Measurements from ENCODE around the gene NPS. TPM values are rescaled to one million over a fixed set of nuclear protein-coding genes. Genes with fewer than 3 reads are reported as not detected.

Gene NPS, protein sequence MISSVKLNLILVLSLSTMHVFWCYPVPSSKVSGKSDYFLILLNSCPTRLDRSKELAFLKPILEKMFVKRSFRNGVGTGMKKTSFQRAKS
- total RNA-seq: not detected
- not detected for polyA plus RNA-seq
- total RNA-seq: 0 reads per million in 6 experiments

- Mint-ChIP-seq H3K27ac (no peak within 1 kb of the TSS), H3K27me3 (peaks cover 0 to 16% (median 3%) of the 10 kb centered on the region in 5 donors), H3K9me3 (peaks cover 7 to 36% (median 17%) of the 10 kb centered on the region in 9 donors), H3K4me3 (no peak within 1 kb of the TSS), H3K4me1 (no peaks in the 10 kb centered on the region), H3K36me3 (peaks cover 0 to 6% (median 3%) of the 10 kb centered on the region in 3 donors)
- ATAC-seq (no peak), DNase-seq (no peak)
- POLR2A ChIA-PET: no interaction called here
Observed at GRCh38 chr10:127549009-127549408, at the start of gene NPS. TSS of gene NPS (plus strand) at chr10:127549309. CDS start at chr10:127549369, 60 bp downstream.

DNA sequence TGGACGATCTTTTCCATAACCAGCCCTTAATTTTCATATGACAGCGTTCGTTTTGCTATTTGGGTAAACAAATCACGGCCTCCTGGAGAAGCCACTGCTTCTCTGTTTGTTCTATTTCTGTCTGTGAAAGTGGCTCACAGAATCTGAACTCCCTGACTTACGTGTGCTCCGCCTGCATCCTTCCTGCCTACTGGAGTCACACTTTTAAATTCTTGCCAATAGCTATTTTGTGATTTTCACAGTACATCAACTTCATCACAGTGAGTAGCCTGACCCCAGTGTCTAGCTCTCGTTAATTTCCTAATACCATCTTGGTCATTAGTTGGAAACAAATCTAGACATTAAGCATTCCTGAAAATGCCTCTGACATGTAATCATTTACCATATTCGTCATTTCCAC is 49.0 kb upstream of the NPS start:
- DNase-seq (no peak), ATAC-seq (no peak)
- peaks cover 0 to 28% (median 9%) of the 10 kb centered on the region in 5 donors for H3K27me3 Mint-ChIP-seq
- H3K9me3 Mint-ChIP-seq: peaks cover 0 to 3% (median 0%) of the 10 kb centered on the region in 9 donors
- no peaks in the 10 kb centered on the region for H3K36me3 Mint-ChIP-seq
- no peaks in the 10 kb centered on the region for H3K4me1 Mint-ChIP-seq
- no peak overlapping the region for H3K4me3 Mint-ChIP-seq
- POLR2A ChIA-PET: no interaction called here
- H3K27ac Mint-ChIP-seq: no peak overlapping the region

- H3K27ac Mint-ChIP-seq: no peak overlapping the region
- POLR2A ChIA-PET: no interaction called here
- H3K36me3 Mint-ChIP-seq: no peaks in the 10 kb centered on the region
Observed at GRCh38 chr10:127506094-127506493, 43.0 kb upstream of the NPS start.

DNA sequence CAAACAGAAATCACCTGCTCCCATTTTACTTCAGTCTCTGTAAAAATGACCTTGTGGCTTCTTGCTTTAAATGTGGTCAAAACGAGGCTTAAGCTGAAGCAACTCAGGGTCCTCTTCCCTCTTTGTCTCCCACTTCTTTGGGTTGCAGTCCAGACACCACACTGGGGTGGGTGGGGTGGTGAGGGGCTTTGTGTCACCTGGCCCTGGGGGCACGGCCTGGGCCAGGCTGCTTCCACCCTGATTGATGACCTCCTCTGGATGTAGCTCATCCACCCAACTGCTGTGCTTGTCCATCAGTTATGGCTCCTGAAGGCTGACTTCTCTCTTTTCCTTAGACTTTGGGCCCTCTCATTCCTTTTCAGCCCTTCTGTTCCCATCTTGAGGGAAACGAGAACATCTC is 26.8 kb upstream of the NPS start:
- ATAC-seq: no peak
- POLR2A ChIA-PET: no interaction called here
- Mint-ChIP-seq H3K36me3 (no peaks in the 10 kb centered on the region), H3K4me3 (no peak overlapping the region), H3K4me1 (peaks cover 0 to 2% (median 0%) of the 10 kb centered on the region in 4 donors), H3K27ac (no peak overlapping the region), H3K27me3 (peaks cover 0 to 5% (median 0%) of the 10 kb centered on the region in 5 donors), H3K9me3 (peaks cover 0 to 7% (median 0%) of the 10 kb centered on the region in 9 donors)
- no peak for DNase-seq

More at GRCh38 chr10:127506094-127506493, 43.0 kb upstream of the NPS start:
- Mint-ChIP-seq H3K9me3 (peaks cover 0 to 3% (median 0%) of the 10 kb centered on the region in 9 donors), H3K27me3 (peaks cover 4 to 15% (median 8%) of the 10 kb centered on the region in 5 donors), H3K4me3 (no peak overlapping the region), H3K4me1 (no peaks in the 10 kb centered on the region)
- DNase-seq: no peak
- ATAC-seq: no peak

- H3K36me3 Mint-ChIP-seq: no peaks in the 10 kb centered on the region
- no peak for DNase-seq
- peaks cover 0 to 5% (median 2%) of the 10 kb centered on the region in 5 donors for H3K27me3 Mint-ChIP-seq
- ATAC-seq: no peak
- H3K9me3 Mint-ChIP-seq: peaks cover 0 to 7% (median 0%) of the 10 kb centered on the region in 9 donors
- H3K4me3 Mint-ChIP-seq: no peak overlapping the region
- H3K27ac Mint-ChIP-seq: no peak overlapping the region
- POLR2A ChIA-PET: no interaction called here
- peaks cover 0 to 2% (median 0%) of the 10 kb centered on the region in 4 donors for H3K4me1 Mint-ChIP-seq
Observed at GRCh38 chr10:127523476-127523875, 25.6 kb upstream of the NPS start.

GRCh38 chr10:127524229-127524628 is 24.9 kb upstream of the NPS start:
- H3K4me3 Mint-ChIP-seq: no peak overlapping the region
- peaks cover 0 to 3% (median 0%) of the 10 kb centered on the region in 9 donors for H3K9me3 Mint-ChIP-seq
- peaks cover 0 to 5% (median 5%) of the 10 kb centered on the region in 5 donors for H3K27me3 Mint-ChIP-seq
- H3K27ac Mint-ChIP-seq: no peak overlapping the region
- H3K4me1 Mint-ChIP-seq: peaks cover 0 to 2% (median 0%) of the 10 kb centered on the region in 4 donors
- H3K36me3 Mint-ChIP-seq: no peaks in the 10 kb centered on the region
- DNase-seq: no peak
- POLR2A ChIA-PET: no interaction called here
- no peak for ATAC-seq

DNA sequence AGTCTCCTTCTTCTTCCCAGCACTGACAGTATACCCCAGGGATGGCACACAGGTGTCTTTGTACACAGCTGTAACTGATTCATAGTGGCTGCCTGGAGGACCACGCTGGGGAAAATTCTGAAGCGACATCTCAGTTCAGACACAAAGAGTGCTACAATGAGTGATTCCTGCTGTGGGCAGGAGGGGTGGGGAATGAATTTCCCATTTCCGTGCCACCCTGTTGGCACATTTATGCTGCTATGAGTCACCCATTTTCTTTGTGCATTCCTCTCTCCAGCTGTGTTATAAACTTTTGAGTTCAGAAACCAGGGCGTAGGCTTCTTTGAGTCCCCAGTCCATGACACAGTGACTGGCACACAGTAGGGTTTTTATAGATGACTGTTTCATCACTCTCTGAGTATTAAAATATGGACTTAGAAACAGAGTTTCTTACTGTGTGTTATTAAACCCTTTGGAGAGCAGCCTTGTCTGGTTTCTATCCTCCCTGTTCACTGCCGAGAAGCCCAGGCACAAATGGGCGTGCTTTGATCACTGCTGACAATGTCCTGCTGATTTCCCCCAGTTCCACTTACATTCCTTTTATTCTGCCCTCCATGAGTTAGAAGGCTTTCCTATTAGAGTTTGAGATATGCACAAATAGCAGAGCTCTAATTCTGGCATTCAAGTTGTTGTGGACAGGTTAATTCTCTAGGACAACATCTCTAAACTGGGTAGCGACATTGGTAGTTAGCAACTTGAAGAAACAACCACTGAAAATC is 24.0 kb upstream of the NPS start:
- POLR2A ChIA-PET: no interaction called here
- no peak overlapping the region for H3K4me3 Mint-ChIP-seq

GRCh38 chr10:127525686-127526085 is 23.4 kb upstream of the NPS start:
- H3K4me3 Mint-ChIP-seq: no peak overlapping the region
- DNase-seq (no peak), ATAC-seq (no peak)
- peaks cover 0 to 3% (median 0%) of the 10 kb centered on the region in 9 donors for H3K9me3 Mint-ChIP-seq
- H3K27ac Mint-ChIP-seq: no peak overlapping the region
- peaks cover 0 to 2% (median 0%) of the 10 kb centered on the region in 4 donors for H3K4me1 Mint-ChIP-seq
- POLR2A ChIA-PET: no interaction called here
- no peaks in the 10 kb centered on the region for H3K36me3 Mint-ChIP-seq
- peaks cover 0 to 14% (median 5%) of the 10 kb centered on the region in 5 donors for H3K27me3 Mint-ChIP-seq

More for the DNA sequence above, 24.0 kb upstream of the NPS start:
- Mint-ChIP-seq H3K27ac (no peak overlapping the region), H3K4me1 (peaks cover 0 to 2% (median 0%) of the 10 kb centered on the region in 4 donors), H3K9me3 (peaks cover 0 to 3% (median 0%) of the 10 kb centered on the region in 9 donors), H3K27me3 (peaks cover 0 to 14% (median 5%) of the 10 kb centered on the region in 5 donors), H3K36me3 (no peaks in the 10 kb centered on the region)
- DNase-seq (no peak), ATAC-seq (no peak)

DNA sequence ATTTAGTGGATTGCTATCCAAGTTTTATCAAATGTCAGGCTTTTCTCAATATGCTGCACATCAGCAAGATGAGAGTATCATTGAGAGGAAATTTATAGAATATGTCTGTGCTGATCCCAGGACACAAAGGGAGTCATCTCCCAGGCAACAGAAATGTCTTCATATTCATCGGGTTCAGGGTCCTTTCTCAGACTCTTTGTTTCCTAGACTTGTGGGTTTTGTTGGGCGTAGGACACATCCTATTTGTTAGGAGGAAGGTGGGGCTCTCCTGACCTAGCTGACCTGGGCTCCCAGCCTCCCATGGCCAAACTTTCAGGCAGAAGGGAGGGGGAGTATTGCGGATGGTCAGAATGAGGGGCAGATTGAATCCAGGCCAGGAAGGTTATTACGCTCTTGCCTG is 22.9 kb upstream of the NPS start:
- ATAC-seq: no peak
- POLR2A ChIA-PET: no interaction called here
- H3K9me3 Mint-ChIP-seq: peaks cover 0 to 3% (median 0%) of the 10 kb centered on the region in 9 donors

GRCh38 chr10:127527320-127527719 is 21.8 kb upstream of the NPS start:
- no peaks in the 10 kb centered on the region for H3K9me3 Mint-ChIP-seq
- no peak overlapping the region for H3K27ac Mint-ChIP-seq
- H3K4me3 Mint-ChIP-seq: no peak overlapping the region
- ATAC-seq: no peak
- H3K27me3 Mint-ChIP-seq: peaks cover 0 to 14% (median 5%) of the 10 kb centered on the region in 5 donors
- no peak for DNase-seq
- no peaks in the 10 kb centered on the region for H3K36me3 Mint-ChIP-seq
- POLR2A ChIA-PET: no interaction called here
- peaks cover 0 to under 1% (median 0%) of the 10 kb centered on the region in 4 donors for H3K4me1 Mint-ChIP-seq

More for the DNA sequence above, 22.9 kb upstream of the NPS start:
- H3K27ac Mint-ChIP-seq: no peak overlapping the region
- no peak overlapping the region for H3K4me3 Mint-ChIP-seq
- DNase-seq: no peak
- no peaks in the 10 kb centered on the region for H3K36me3 Mint-ChIP-seq
- peaks cover 0 to 2% (median 0%) of the 10 kb centered on the region in 4 donors for H3K4me1 Mint-ChIP-seq
- H3K27me3 Mint-ChIP-seq: peaks cover 0 to 14% (median 5%) of the 10 kb centered on the region in 5 donors

- no peak overlapping the region for H3K4me3 Mint-ChIP-seq
- H3K4me1 Mint-ChIP-seq: no peaks in the 10 kb centered on the region
- DNase-seq (no peak), ATAC-seq (no peak)
- peaks cover 0 to 14% (median 5%) of the 10 kb centered on the region in 5 donors for H3K27me3 Mint-ChIP-seq
- H3K9me3 Mint-ChIP-seq: no peaks in the 10 kb centered on the region
- POLR2A ChIA-PET: no interaction called here
- H3K36me3 Mint-ChIP-seq: no peaks in the 10 kb centered on the region
- H3K27ac Mint-ChIP-seq: no peak overlapping the region
Observed at GRCh38 chr10:127527891-127528290, 21.2 kb upstream of the NPS start.

GRCh38 chr10:127532193-127532592 is 16.9 kb upstream of the NPS start:
- no peaks in the 10 kb centered on the region for H3K4me1 Mint-ChIP-seq
- ATAC-seq (no peak), DNase-seq (no peak)
- POLR2A ChIA-PET: no interaction called here
- H3K27me3 Mint-ChIP-seq: peaks cover 0 to 25% (median 5%) of the 10 kb centered on the region in 5 donors
- no peak overlapping the region for H3K27ac Mint-ChIP-seq
- no peak overlapping the region for H3K4me3 Mint-ChIP-seq
- H3K9me3 Mint-ChIP-seq: peaks cover 0 to 2% (median 0%) of the 10 kb centered on the region in 9 donors
- no peaks in the 10 kb centered on the region for H3K36me3 Mint-ChIP-seq

- H3K4me1 Mint-ChIP-seq: no peaks in the 10 kb centered on the region
- no peak for ATAC-seq
- no peaks in the 10 kb centered on the region for H3K36me3 Mint-ChIP-seq
- DNase-seq: no peak
- H3K4me3 Mint-ChIP-seq: no peak overlapping the region
- peaks cover 0 to 29% (median 5%) of the 10 kb centered on the region in 5 donors for H3K27me3 Mint-ChIP-seq
- POLR2A ChIA-PET: no interaction called here
- no peak overlapping the region for H3K27ac Mint-ChIP-seq
- peaks cover 0 to 2% (median 0%) of the 10 kb centered on the region in 9 donors for H3K9me3 Mint-ChIP-seq
Observed at GRCh38 chr10:127532659-127533058, 16.4 kb upstream of the NPS start.
